ENCODE data around the gene DRAM1. TPM values are rescaled to one million over a fixed set of nuclear protein-coding genes. Genes with fewer than 3 reads are reported as not detected.
A peak's percentile ranks its signal among the peaks of the same experiment; 100 is the strongest.
"Not testable (repeated sequence)": the region's sequence is repeated elsewhere in the genome, so short reads cannot be mapped to it uniquely, and the experiment has no call there.

Gene DRAM1
- total and polyA plus RNA-seq, 4 donors: 11.0 to 37.4 (median 22.6) TPM

GRCh38 chr12:101855976-101856375 lies 21.4 kb upstream of the DRAM1 start:
- H3K4me3 ChIP-seq (ENCODE audit: low read length in 2 of 2): no peak overlapping the region
- no peaks in the 10 kb centered on the region for H3K4me1 ChIP-seq (ENCODE audit: control insufficient read depth in 1 of 2, insufficient read depth in 2 of 2, low read length in 2 of 2)
- H3K27me3 ChIP-seq (ENCODE audit: control insufficient read depth in 1 of 2, insufficient read depth in 2 of 2, low read length in 1 of 2): no peaks in the 10 kb centered on the region
- no peak overlapping the region for H3K27ac ChIP-seq (ENCODE audit: low read depth in 1 of 2, low read length in 2 of 2)
- intact Hi-C loops (cut with DNase I): no loop called here
- no peak for ATAC-seq (ENCODE audit: low FRiP score)
- H3K9me3 ChIP-seq (ENCODE audit: control insufficient read depth, low read length): no peaks in the 10 kb centered on the region
- no peaks in the 10 kb centered on the region for H3K36me3 ChIP-seq (ENCODE audit: control insufficient read depth in 1 of 2, insufficient read depth in 2 of 2, low read length in 1 of 2)
- 77 to 82% methylated on average over 3 of the region's 3 CpGs for WGBS, 2 donors
- no peak for DNase-seq

GRCh38 chr12:101856614-101857013 lies 20.8 kb upstream of the DRAM1 start:
- H3K27ac ChIP-seq (ENCODE audit: low read depth in 1 of 2, low read length in 2 of 2); H3K36me3 ChIP-seq (ENCODE audit: control insufficient read depth in 1 of 2, insufficient read depth in 2 of 2, low read length in 1 of 2); intact Hi-C loops (cut with DNase I); ATAC-seq (ENCODE audit: low FRiP score); H3K27me3 ChIP-seq (ENCODE audit: control insufficient read depth in 1 of 2, insufficient read depth in 2 of 2, low read length in 1 of 2); DNase-seq; H3K4me3 ChIP-seq (ENCODE audit: low read length in 2 of 2); H3K4me1 ChIP-seq (ENCODE audit: control insufficient read depth in 1 of 2, insufficient read depth in 2 of 2, low read length in 2 of 2); H3K9me3 ChIP-seq (ENCODE audit: control insufficient read depth, low read length): not testable (repeated sequence)
- WGBS, 2 donors: 89 to 94% methylated on average over 5 of the region's 5 CpGs

GRCh38 chr12:101857043-101857558 lies 20.3 kb upstream of the DRAM1 start:
- Histone ChIP-seq H3K36me3 (ENCODE audit: control insufficient read depth in 1 of 2, insufficient read depth in 2 of 2, low read length in 1 of 2) (no peaks in the 10 kb centered on the region), H3K27ac (ENCODE audit: low read depth in 1 of 2, low read length in 2 of 2) (no peak overlapping the region), H3K4me1 (ENCODE audit: control insufficient read depth in 1 of 2, insufficient read depth in 2 of 2, low read length in 2 of 2) (no peaks in the 10 kb centered on the region), H3K9me3 (ENCODE audit: control insufficient read depth, low read length) (no peaks in the 10 kb centered on the region), H3K4me3 (ENCODE audit: low read length in 2 of 2) (no peak overlapping the region), H3K27me3 (ENCODE audit: control insufficient read depth in 1 of 2, insufficient read depth in 2 of 2, low read length in 1 of 2) (no peaks in the 10 kb centered on the region)
- ATAC-seq (ENCODE audit: low FRiP score) (peak; percentile 68), DNase-seq (no peak)
- intact Hi-C loops (cut with DNase I): no loop called here
- WGBS, 2 donors: 53 to 59% methylated on average over 1 of the region's 1 CpG

- no peaks in the 10 kb centered on the region for H3K27me3 ChIP-seq (ENCODE audit: control insufficient read depth in 1 of 2, insufficient read depth in 2 of 2, low read length in 1 of 2)
- ATAC-seq (ENCODE audit: low FRiP score) (no peak), DNase-seq (no peak)
- H3K36me3 ChIP-seq (ENCODE audit: control insufficient read depth in 1 of 2, insufficient read depth in 2 of 2, low read length in 1 of 2): no peaks in the 10 kb centered on the region
- intact Hi-C loops (cut with DNase I): no loop called here
- no peak overlapping the region for H3K27ac ChIP-seq (ENCODE audit: low read depth in 1 of 2, low read length in 2 of 2)
- no peak overlapping the region for H3K4me3 ChIP-seq (ENCODE audit: low read length in 2 of 2)
- H3K9me3 ChIP-seq (ENCODE audit: control insufficient read depth, low read length): no peaks in the 10 kb centered on the region
- WGBS, 2 donors: 90 to 91% methylated on average over 3 of the region's 3 CpGs
- H3K4me1 ChIP-seq (ENCODE audit: control insufficient read depth in 1 of 2, insufficient read depth in 2 of 2, low read length in 2 of 2): no peaks in the 10 kb centered on the region
Measured at GRCh38 chr12:101858361-101858760, 19.0 kb upstream of the DRAM1 start.

- H3K36me3 ChIP-seq (ENCODE audit: control insufficient read depth in 1 of 2, insufficient read depth in 2 of 2, low read length in 1 of 2): no peaks in the 10 kb centered on the region
- H3K4me3 ChIP-seq (ENCODE audit: low read length in 2 of 2): no peak overlapping the region
- no peaks in the 10 kb centered on the region for H3K27me3 ChIP-seq (ENCODE audit: control insufficient read depth in 1 of 2, insufficient read depth in 2 of 2, low read length in 1 of 2)
- no peak overlapping the region for H3K27ac ChIP-seq (ENCODE audit: low read depth in 1 of 2, low read length in 2 of 2)
- DNase-seq (no peak), ATAC-seq (ENCODE audit: low FRiP score) (no peak)
- intact Hi-C loops (cut with DNase I): no loop called here
- H3K9me3 ChIP-seq (ENCODE audit: control insufficient read depth, low read length): no peaks in the 10 kb centered on the region
- no peaks in the 10 kb centered on the region for H3K4me1 ChIP-seq (ENCODE audit: control insufficient read depth in 1 of 2, insufficient read depth in 2 of 2, low read length in 2 of 2)
Measured at GRCh38 chr12:101859664-101860607, 17.4 kb upstream of the DRAM1 start.

- H3K27ac ChIP-seq (ENCODE audit: low read depth in 1 of 2, low read length in 2 of 2); H3K4me3 ChIP-seq (ENCODE audit: low read length in 2 of 2); intact Hi-C loops (cut with DNase I); H3K36me3 ChIP-seq (ENCODE audit: control insufficient read depth in 1 of 2, insufficient read depth in 2 of 2, low read length in 1 of 2); H3K4me1 ChIP-seq (ENCODE audit: control insufficient read depth in 1 of 2, insufficient read depth in 2 of 2, low read length in 2 of 2); DNase-seq; H3K9me3 ChIP-seq (ENCODE audit: control insufficient read depth, low read length); H3K27me3 ChIP-seq (ENCODE audit: control insufficient read depth in 1 of 2, insufficient read depth in 2 of 2, low read length in 1 of 2); ATAC-seq (ENCODE audit: low FRiP score): not testable (repeated sequence)
- 93 to 98% methylated on average over 2 of the region's 2 CpGs for WGBS, 2 donors
Measured at GRCh38 chr12:101861688-101862087, 15.7 kb upstream of the DRAM1 start.

GRCh38 chr12:101862245-101862644 lies 15.1 kb upstream of the DRAM1 start:
- H3K27ac ChIP-seq (ENCODE audit: low read depth in 1 of 2, low read length in 2 of 2): no peak overlapping the region
- WGBS, 2 donors: 83 to 85% methylated on average over 2 of the region's 2 CpGs
- intact Hi-C loops (cut with DNase I): no loop called here

GRCh38 chr12:101863981-101864380 lies 13.4 kb upstream of the DRAM1 start:
- intact Hi-C loops (cut with DNase I): no loop called here
- Histone ChIP-seq H3K4me3 (ENCODE audit: low read length in 2 of 2) (no peak overlapping the region), H3K9me3 (ENCODE audit: control insufficient read depth, low read length) (no peaks in the 10 kb centered on the region), H3K27ac (ENCODE audit: low read depth in 1 of 2, low read length in 2 of 2) (no peak overlapping the region), H3K36me3 (ENCODE audit: control insufficient read depth in 1 of 2, insufficient read depth in 2 of 2, low read length in 1 of 2) (no peaks in the 10 kb centered on the region), H3K4me1 (ENCODE audit: control insufficient read depth in 1 of 2, insufficient read depth in 2 of 2, low read length in 2 of 2) (no peaks in the 10 kb centered on the region), H3K27me3 (ENCODE audit: control insufficient read depth in 1 of 2, insufficient read depth in 2 of 2, low read length in 1 of 2) (no peaks in the 10 kb centered on the region)
- ATAC-seq (ENCODE audit: low FRiP score): no peak
- DNase-seq: no peak

More at GRCh38 chr12:101862245-101862644, 15.1 kb upstream of the DRAM1 start:
- Histone ChIP-seq H3K4me3 (ENCODE audit: low read length in 2 of 2) (no peak overlapping the region), H3K4me1 (ENCODE audit: control insufficient read depth in 1 of 2, insufficient read depth in 2 of 2, low read length in 2 of 2) (no peaks in the 10 kb centered on the region), H3K9me3 (ENCODE audit: control insufficient read depth, low read length) (no peaks in the 10 kb centered on the region), H3K36me3 (ENCODE audit: control insufficient read depth in 1 of 2, insufficient read depth in 2 of 2, low read length in 1 of 2) (no peaks in the 10 kb centered on the region), H3K27me3 (ENCODE audit: control insufficient read depth in 1 of 2, insufficient read depth in 2 of 2, low read length in 1 of 2) (no peaks in the 10 kb centered on the region)
- ATAC-seq (ENCODE audit: low FRiP score) (no peak), DNase-seq (no peak)
